PC-9 (cell line): Measurements from ENCODE around the gene CTSL. TPM values are rescaled to one million over a fixed set of nuclear protein-coding genes. Genes with fewer than 3 reads are reported as not detected.

Experiments
- BruUV-seq: library from RNA; stranded (reverse); fragments of 400-500 nt; replicated peaks from 2 replicates; lab custom pipeline; 2021; lab: Mats Ljungman, UMichigan
- CTCF ChIA-PET: fragments of 300-600 bp; sonication (Branson Sonifier 250); formaldehyde crosslinking; loops from one replicate; lab custom pipeline; 2022; ENCODE audit warnings: antibody characterized with exemption; lab: Charles Lee
- POLR2A ChIA-PET: fragments of 300-600 bp; sonication (Branson Sonifier 250); formaldehyde crosslinking; loops from one replicate; lab custom pipeline; 2022; ENCODE audit warnings: antibody characterized with exemption; ENCODE audit not compliant: unreplicated experiment; lab: Charles Lee
- DNase-seq, 2 experiments: peaks; one replicate each; pipeline versions ENCODE4 v3.0.0 to v3.0.0-alpha.2; 2015 to 2022; ENCODE audit warnings: mixed read lengths in 1 of 2
- H2AFZ ChIP-seq: fragments of 200-600 bp; sonication (generic); 2 replicates; pipeline ENCODE4 v1.8.1; 2017; ENCODE audit warnings: antibody characterized with exemption
- H3F3A ChIP-seq: fragments of 200-600 bp; sonication (generic); 2 replicates; pipeline ENCODE4 v1.8.1; 2017; ENCODE audit warnings: antibody characterized with exemption, mild to moderate bottlenecking, low read depth; ENCODE audit not compliant: insufficient read depth
- H3K27ac ChIP-seq: fragments of 200-600 bp; sonication (generic); 2 replicates; pipeline ENCODE4 v1.6.1; 2016; ENCODE audit warnings: mixed run types
- H3K27me3 ChIP-seq: fragments of 200-600 bp; sonication (generic); 2 replicates; pipeline ENCODE4 v1.6.1; 2016; ENCODE audit warnings: low read depth, mixed run types; ENCODE audit not compliant: insufficient read depth
- H3K36me3 ChIP-seq: fragments of 200-600 bp; sonication (generic); 2 replicates; pipeline ENCODE4 v1.6.1; 2016; ENCODE audit warnings: low read depth, mixed run types
- H3K4me1 ChIP-seq: fragments of 200-600 bp; sonication (generic); replicated peaks from 2 replicates; pipeline ENCODE4 v1.6.1; 2016; ENCODE audit warnings: mixed run types; ENCODE audit not compliant: insufficient read depth
- H3K4me2 ChIP-seq: fragments of 200-600 bp; sonication (generic); 2 replicates; pipeline ENCODE4 v1.6.1; 2017; ENCODE audit warnings: mixed run types
- H3K4me3 ChIP-seq: fragments of 200-600 bp; sonication (generic); 2 replicates; pipeline ENCODE4 v1.6.1; 2016; ENCODE audit warnings: mixed run types
- H3K79me2 ChIP-seq: fragments of 200-600 bp; sonication (generic); 2 replicates; pipeline ENCODE4 v1.6.1; 2017; ENCODE audit warnings: low read depth, mixed run types
- H3K9me2 ChIP-seq: fragments of 200-600 bp; sonication (generic); 2 replicates; pipeline ENCODE4 v1.8.1; 2017; ENCODE audit warnings: mild to moderate bottlenecking; ENCODE audit not compliant: insufficient read depth
- H3K9me3 ChIP-seq: fragments of 200-600 bp; sonication (generic); 2 replicates; pipeline ENCODE4 v1.8.1; 2016; ENCODE audit warnings: low read depth; ENCODE audit not compliant: insufficient read depth
- H4K20me1 ChIP-seq: fragments of 200-600 bp; sonication (generic); 2 replicates; pipeline ENCODE4 v1.8.1; 2017; ENCODE audit not compliant: insufficient read depth
- EZH2 ChIP-seq: fragments of 200-600 bp; sonication (generic); IDR thresholded peaks from 2 replicates; pipeline ENCODE4 v1.8.0; 2017; ENCODE audit warnings: antibody characterized with exemption, low read depth
- intact Hi-C: fragments of 100-400 bp; cut with micrococcal nuclease; formaldehyde crosslinking; loops from one replicate; pipeline ENCODE4 v1.10.0; 2022; ENCODE audit not compliant: unreplicated experiment
- total RNA-seq: library from RNA; stranded (reverse); gene quantifications from 2 replicates; pipeline ENCODE4 v1.2.3, GENCODE V29; 2021
- TF ChIP-seq, protein P1 (sequence below): fragments of 200-600 bp; sonication (generic); conservative IDR thresholded peaks from 2 replicates; pipeline ENCODE4 v1.6.1; 2017; ENCODE audit warnings: mixed run types, antibody characterized with exemption, mild to moderate bottlenecking, moderate library complexity

The CTSL gene
- total RNA-seq, 1 experiment from 2014 or later = 82.6 TPM

DNA sequence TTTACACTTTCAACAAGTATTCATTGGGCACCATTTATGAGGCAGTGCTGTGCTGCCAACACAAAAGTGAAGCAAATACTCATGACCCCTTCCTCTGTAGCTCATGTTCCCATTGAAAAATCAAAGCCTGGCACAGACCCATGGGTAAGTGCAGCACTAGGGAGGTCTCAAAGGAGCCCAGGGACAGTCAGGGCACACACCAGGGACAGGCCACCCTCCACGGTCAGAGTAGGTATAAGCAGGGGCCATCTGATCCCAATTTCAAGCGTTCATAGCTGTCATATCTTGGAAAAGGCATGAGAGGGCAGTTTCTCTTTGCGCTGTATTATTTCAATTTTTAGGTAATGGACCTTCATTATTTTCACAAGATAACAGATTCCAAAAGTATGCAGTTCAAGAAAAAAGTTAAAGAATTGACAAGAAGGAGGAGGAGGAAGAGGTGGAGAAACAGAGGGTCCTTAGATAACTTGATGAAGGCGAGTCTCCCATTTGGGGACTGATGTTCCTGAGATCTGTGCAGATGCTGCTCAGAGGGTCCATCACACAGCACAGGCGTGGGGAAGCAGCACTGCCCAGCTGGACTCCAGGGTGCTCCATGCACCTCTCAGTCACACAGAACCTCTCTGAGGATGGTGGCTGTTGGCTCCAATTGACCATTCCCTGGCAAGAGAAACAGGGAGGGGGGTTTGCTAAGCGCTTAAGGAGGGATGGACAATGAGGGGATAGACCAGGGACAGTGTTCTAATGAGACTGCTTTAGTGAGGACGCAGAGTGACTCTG, 7.5 kb downstream of the CTSL start:
- no TSS peak for BruUV-seq
- no peaks in the 10 kb centered on the region for H4K20me1 ChIP-seq
- TF ChIP-seq, protein P1, sequence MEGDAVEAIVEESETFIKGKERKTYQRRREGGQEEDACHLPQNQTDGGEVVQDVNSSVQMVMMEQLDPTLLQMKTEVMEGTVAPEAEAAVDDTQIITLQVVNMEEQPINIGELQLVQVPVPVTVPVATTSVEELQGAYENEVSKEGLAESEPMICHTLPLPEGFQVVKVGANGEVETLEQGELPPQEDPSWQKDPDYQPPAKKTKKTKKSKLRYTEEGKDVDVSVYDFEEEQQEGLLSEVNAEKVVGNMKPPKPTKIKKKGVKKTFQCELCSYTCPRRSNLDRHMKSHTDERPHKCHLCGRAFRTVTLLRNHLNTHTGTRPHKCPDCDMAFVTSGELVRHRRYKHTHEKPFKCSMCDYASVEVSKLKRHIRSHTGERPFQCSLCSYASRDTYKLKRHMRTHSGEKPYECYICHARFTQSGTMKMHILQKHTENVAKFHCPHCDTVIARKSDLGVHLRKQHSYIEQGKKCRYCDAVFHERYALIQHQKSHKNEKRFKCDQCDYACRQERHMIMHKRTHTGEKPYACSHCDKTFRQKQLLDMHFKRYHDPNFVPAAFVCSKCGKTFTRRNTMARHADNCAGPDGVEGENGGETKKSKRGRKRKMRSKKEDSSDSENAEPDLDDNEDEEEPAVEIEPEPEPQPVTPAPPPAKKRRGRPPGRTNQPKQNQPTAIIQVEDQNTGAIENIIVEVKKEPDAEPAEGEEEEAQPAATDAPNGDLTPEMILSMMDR = no peak
- TF ChIP-seq EZH2 = no peak
- no peaks in the 10 kb centered on the region; the same call in 1 of the 2 replicates for H3F3A ChIP-seq
- no peaks in the 10 kb centered on the region for H3K9me3 ChIP-seq
- no peaks in the 10 kb centered on the region for H3K27me3 ChIP-seq
- POLR2A ChIA-PET = no interaction called here
- peaks cover 8% of the 10 kb centered on the region; the same call in 1 of the 2 replicates for H3K79me2 ChIP-seq
- H3K36me3 ChIP-seq = peaks cover 28% of the 10 kb centered on the region
- no peak overlapping the region for H3K4me3 ChIP-seq
- H3K4me2 ChIP-seq = no peak overlapping the region
- no peak for DNase-seq
- H2AFZ ChIP-seq = no peak overlapping the region
- no peaks in the 10 kb centered on the region for H3K9me2 ChIP-seq
- intact Hi-C loops = no loop called here
- H3K4me1 ChIP-seq = 0 out of 2 replicates have a peak, but pooled peaks cover 7% of the 10 kb centered on the region
- no peak overlapping the region for H3K27ac ChIP-seq
- CTCF ChIA-PET = no interaction called here

GRCh38 chr9:87734106-87734505, 8.2 kb downstream of the CTSL start:
- intact Hi-C loops = no loop called here
- H3K4me1 ChIP-seq = 0 out of 2 replicates have a peak, but pooled peaks cover 2% of the 10 kb centered on the region
- H2AFZ ChIP-seq = no peak overlapping the region
- POLR2A ChIA-PET = no interaction called here
- H3K27me3 ChIP-seq = no peaks in the 10 kb centered on the region
- BruUV-seq = no TSS peak
- no peak overlapping the region for H3K27ac ChIP-seq
- peaks cover 1% of the 10 kb centered on the region; the same call in 1 of the 2 replicates for H3K79me2 ChIP-seq
- no peak for TF ChIP-seq EZH2
- TF ChIP-seq, protein P1 = no peak
- no peaks in the 10 kb centered on the region; the same call in 1 of the 2 replicates for H3F3A ChIP-seq
- no peaks in the 10 kb centered on the region for H3K9me2 ChIP-seq
- no peaks in the 10 kb centered on the region for H4K20me1 ChIP-seq
- DNase-seq = no peak
- H3K9me3 ChIP-seq = no peaks in the 10 kb centered on the region
- CTCF ChIA-PET = interaction anchor here (0.6 kb wide), 1 partner anchor 1586 kb away, joined by 25 read pairs; no protein-coding TSS in a partner anchor
- H3K4me3 ChIP-seq = no peak overlapping the region
- H3K4me2 ChIP-seq = no peak overlapping the region
- H3K36me3 ChIP-seq = peaks cover 22% of the 10 kb centered on the region

- Histone ChIP-seq H3K4me2 (no peak overlapping the region), H3K27ac (no peak overlapping the region), H3K79me2 (no peaks in the 10 kb centered on the region), H3F3A (no peaks in the 10 kb centered on the region), H3K9me2 (no peaks in the 10 kb centered on the region), H3K36me3 (no peaks in the 10 kb centered on the region), H2AFZ (no peak overlapping the region), H3K4me1 (no peaks in the 10 kb centered on the region), H3K27me3 (no peaks in the 10 kb centered on the region), H3K9me3 (peaks cover 16% of the 10 kb centered on the region), H4K20me1 (no peaks in the 10 kb centered on the region), H3K4me3 (no peak overlapping the region)
- no peak for DNase-seq
- BruUV-seq = no TSS peak
- TF ChIP-seq, protein P1 = no peak
- no peak for TF ChIP-seq EZH2
- POLR2A ChIA-PET = no interaction called here
- intact Hi-C loops = no loop called here
- CTCF ChIA-PET = no interaction called here
Observed at GRCh38 chr9:87739546-87739945, 13.6 kb downstream of the CTSL start.
